Activated CD4-positive, alpha-beta T cell treated with anti-CD3 and anti-CD28 coated beads, Interleukin-10, Interleukin-2, amounts not matched to agents 100 ng/mL and 50 ng/mL, durations not matched to agents 16 hours and 8 hours (primary cell): ENCODE data around the gene CCSER1.
"Not testable (repeated sequence)": the region's sequence is repeated elsewhere in the genome, so short reads cannot be mapped to it uniquely, and the experiment has no call there.

ENCODE experiments used
- DNase-seq: peaks from one replicate; pipeline ENCODE4 v3.0.0-alpha.2; 2020

CCSER1 gene

GRCh38 chr4:91622925-91623602, 1495.9 kb downstream of the CCSER1 start:
- no peak for DNase-seq

DNA sequence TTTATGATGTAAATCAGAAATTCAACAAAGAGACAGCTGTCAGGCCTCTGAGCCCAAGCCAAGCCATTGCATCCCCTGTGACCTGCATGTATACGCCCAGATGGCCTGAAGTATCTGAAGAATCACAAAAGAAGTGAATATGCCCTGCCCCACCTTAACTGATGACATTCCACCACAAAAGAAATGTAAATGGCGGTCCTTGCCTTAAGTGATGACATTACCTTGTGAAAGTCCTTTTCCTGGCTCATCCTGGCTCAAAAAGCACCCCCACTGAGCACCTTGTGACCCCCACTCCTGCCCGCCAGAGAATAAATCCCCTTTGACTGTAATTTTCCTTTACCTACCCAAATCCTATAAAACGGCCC, 1496.4 kb downstream of the CCSER1 start:
- not testable (repeated sequence) for DNase-seq

DNA sequence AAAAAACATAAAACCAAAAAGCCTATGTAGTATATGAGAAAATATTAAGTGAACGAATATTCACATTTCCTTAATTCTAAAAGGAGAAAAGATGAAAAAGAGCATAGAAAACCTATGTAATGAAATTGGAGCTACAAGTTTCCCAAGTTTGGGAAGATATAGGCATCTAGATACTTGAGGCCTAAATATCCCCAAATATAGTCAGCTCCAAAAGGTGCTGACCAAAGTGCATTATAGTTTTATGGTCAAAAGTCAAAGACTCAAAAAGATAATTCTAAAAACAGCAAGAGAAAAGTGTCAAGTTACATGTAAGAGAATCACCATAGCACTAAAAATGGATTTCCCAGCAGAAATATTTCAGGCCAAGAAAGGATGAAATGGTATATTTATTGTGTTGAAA, 1502.9 kb downstream of the CCSER1 start:
- no peak for DNase-seq

GRCh38 chr4:91630764-91631163, 1503.6 kb downstream of the CCSER1 start:
- DNase-seq, result no peak

- no peak for DNase-seq
Observed at GRCh38 chr4:91631335-91631734, 1504.1 kb downstream of the CCSER1 start.

- DNase-seq, result no peak
Observed at GRCh38 chr4:91636083-91636482, 1508.9 kb downstream of the CCSER1 start.
